Measurements from ENCODE around the gene DCLK1.

DNA sequence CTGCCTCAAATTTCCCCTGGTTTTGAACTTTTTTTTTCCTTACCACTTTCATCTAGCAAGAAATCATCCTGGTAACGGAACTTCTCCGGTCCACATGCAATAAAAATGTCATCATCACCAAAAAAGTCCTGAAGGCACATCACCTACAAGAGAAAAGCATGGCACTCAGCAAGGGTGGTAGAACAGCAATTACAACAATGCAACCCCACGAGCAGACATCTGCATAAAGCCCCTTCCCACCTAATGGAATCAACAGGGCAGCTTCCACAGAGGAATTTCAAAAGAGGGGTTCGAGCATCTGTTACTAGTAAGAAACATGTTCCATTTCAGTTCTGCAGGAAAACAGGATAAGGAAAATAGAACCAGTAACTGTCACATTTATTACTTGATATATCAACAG is 183.9 kb downstream of the DCLK1 start:
- TF ChIP-seq, protein P1, sequence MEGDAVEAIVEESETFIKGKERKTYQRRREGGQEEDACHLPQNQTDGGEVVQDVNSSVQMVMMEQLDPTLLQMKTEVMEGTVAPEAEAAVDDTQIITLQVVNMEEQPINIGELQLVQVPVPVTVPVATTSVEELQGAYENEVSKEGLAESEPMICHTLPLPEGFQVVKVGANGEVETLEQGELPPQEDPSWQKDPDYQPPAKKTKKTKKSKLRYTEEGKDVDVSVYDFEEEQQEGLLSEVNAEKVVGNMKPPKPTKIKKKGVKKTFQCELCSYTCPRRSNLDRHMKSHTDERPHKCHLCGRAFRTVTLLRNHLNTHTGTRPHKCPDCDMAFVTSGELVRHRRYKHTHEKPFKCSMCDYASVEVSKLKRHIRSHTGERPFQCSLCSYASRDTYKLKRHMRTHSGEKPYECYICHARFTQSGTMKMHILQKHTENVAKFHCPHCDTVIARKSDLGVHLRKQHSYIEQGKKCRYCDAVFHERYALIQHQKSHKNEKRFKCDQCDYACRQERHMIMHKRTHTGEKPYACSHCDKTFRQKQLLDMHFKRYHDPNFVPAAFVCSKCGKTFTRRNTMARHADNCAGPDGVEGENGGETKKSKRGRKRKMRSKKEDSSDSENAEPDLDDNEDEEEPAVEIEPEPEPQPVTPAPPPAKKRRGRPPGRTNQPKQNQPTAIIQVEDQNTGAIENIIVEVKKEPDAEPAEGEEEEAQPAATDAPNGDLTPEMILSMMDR (conservative IDR thresholded peaks at IDR 0.05; ENCODE audit: low read length), result no peak
- TF ChIP-seq EZH2phosphoT487 (IDR thresholded peaks at IDR 0.05; ENCODE audit: borderline replicate concordance), result no peak

All from Loucy (cell line).